ENCODE results near the gene H2BK1. TPM values are rescaled to one million over a fixed set of nuclear protein-coding genes. Genes with fewer than 3 reads are reported as not detected.

H2BK1 gene
- total RNA-seq, 2 donors from 2014 or later: not detected

DNA sequence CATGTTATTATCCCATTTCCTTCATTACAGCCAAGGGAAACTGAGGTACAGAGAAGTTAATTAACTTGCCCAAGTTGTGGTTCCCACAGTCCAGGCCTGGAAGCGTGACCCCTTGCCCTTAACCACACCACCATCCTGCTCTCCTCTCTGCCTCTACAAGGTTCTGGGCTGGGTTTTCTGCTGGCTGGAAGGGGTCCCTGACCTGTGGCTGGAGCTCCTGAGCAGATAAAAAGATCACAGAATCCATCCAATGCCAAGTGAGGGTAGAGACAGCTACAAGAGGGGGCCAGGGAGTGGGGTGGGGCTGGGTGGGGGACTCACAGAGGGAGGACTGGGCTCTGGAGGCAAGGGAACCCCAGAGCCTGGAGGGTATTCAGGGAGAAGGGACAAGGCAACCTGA is 33.0 kb downstream of the H2BK1 start:
- H3K36me3 ChIP-seq (ENCODE audit: control insufficient read depth, insufficient read depth, low read length): no peaks in the 10 kb centered on the region
- H3K27ac Mint-ChIP-seq: no peak overlapping the region
- peaks cover 74% of the 10 kb centered on the region for H3K27me3 Mint-ChIP-seq (ENCODE audit: insufficient read depth)
- DNase-seq: no peak
- peaks cover 18% of the 10 kb centered on the region for H3K27me3 ChIP-seq (ENCODE audit: control insufficient read depth, insufficient read depth, low read length, poor library complexity, severe bottlenecking)
- TF ChIP-seq, protein P1, sequence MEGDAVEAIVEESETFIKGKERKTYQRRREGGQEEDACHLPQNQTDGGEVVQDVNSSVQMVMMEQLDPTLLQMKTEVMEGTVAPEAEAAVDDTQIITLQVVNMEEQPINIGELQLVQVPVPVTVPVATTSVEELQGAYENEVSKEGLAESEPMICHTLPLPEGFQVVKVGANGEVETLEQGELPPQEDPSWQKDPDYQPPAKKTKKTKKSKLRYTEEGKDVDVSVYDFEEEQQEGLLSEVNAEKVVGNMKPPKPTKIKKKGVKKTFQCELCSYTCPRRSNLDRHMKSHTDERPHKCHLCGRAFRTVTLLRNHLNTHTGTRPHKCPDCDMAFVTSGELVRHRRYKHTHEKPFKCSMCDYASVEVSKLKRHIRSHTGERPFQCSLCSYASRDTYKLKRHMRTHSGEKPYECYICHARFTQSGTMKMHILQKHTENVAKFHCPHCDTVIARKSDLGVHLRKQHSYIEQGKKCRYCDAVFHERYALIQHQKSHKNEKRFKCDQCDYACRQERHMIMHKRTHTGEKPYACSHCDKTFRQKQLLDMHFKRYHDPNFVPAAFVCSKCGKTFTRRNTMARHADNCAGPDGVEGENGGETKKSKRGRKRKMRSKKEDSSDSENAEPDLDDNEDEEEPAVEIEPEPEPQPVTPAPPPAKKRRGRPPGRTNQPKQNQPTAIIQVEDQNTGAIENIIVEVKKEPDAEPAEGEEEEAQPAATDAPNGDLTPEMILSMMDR (conservative IDR thresholded peaks at IDR 0.05): no peak
- H3K9me3 Mint-ChIP-seq: peaks cover 19% of the 10 kb centered on the region
- no peak overlapping the region for H3K9ac ChIP-seq (ENCODE audit: extremely low read depth, low read length, poor library complexity, severe bottlenecking)
- H3K27ac ChIP-seq (ENCODE audit: low read depth, low read length): no peak overlapping the region
- H3K9me3 ChIP-seq (ENCODE audit: control insufficient read depth, low read length): peaks cover 7% of the 10 kb centered on the region
- H3K4me3 Mint-ChIP-seq: no peak overlapping the region
- no peak overlapping the region for H3K4me3 ChIP-seq (ENCODE audit: low read length)
- H3K4me1 Mint-ChIP-seq: peaks cover 2% of the 10 kb centered on the region
- no peaks in the 10 kb centered on the region for H3K4me1 ChIP-seq (ENCODE audit: control insufficient read depth, insufficient read depth, low read length)
- 80 to 94% methylated on average over 1 of the region's 1 CpG for WGBS, 2 experiments (ENCODE audit: insufficient coverage in 1 of 2, insufficient read length in 1 of 2)
- H3K36me3 Mint-ChIP-seq (ENCODE audit: low read depth): peaks cover 2% of the 10 kb centered on the region

DNA sequence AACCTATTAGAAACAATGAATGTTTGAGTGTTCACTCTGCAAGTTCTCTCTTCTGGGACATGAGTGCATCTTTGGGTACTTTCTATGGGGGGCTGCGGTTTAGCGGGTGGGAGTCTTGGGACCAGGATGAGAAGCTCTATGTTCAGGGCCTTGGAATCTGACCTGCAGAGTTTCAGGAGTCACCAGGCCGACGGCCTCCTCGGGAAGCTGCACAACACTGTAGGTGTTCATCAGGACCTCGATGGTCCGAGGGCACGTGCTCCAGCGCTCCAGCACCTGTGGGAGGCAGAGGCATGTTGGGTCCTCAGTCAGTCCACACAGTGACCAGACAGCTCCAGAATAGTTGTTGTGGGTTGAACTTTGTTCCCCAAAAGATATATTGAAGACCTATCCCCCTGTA is 33.9 kb downstream of the H2BK1 start:
- H3K36me3 ChIP-seq (ENCODE audit: control insufficient read depth, insufficient read depth, low read length): no peaks in the 10 kb centered on the region
- H3K27ac Mint-ChIP-seq: no peak overlapping the region

DNA sequence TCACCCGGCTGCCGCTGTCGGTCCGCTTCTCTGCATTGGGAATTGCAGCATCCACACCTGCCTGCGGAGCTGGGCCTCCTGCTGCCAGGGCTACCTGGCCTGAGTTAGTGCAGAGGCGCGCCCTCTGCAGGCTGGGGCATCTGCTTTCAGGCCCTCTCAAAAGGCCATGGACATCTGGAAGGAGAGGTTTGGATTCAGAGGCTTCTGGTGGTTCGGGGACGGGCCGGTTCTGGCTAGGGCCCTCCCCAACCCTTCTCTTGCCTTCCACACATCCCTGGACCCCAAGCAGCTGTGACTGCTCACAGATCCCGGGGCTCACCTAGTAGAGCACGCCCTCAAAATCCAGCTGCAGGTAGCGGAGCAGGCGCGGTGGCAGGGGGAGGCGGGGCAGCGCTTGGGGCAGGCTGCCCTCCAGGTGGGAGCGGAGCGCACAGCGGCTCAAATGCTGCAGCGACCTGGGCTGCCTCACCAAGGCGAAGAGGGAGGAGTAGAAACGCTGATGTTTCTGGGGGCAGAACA is 34.4 kb downstream of the H2BK1 start:
- H3K4me3 ChIP-seq (ENCODE audit: low read length): no peak overlapping the region
- peaks cover 82% of the 10 kb centered on the region for H3K27me3 Mint-ChIP-seq (ENCODE audit: insufficient read depth)
- H3K4me1 Mint-ChIP-seq: peaks cover 2% of the 10 kb centered on the region
- no peak overlapping the region for H3K27ac ChIP-seq (ENCODE audit: low read depth, low read length)
- no peaks in the 10 kb centered on the region for H3K4me1 ChIP-seq (ENCODE audit: control insufficient read depth, insufficient read depth, low read length)
- peak; percentile 68 for DNase-seq
- H3K9ac ChIP-seq (ENCODE audit: extremely low read depth, low read length, poor library complexity, severe bottlenecking): no peak overlapping the region
- no peak overlapping the region for H3K27ac Mint-ChIP-seq
- WGBS, 2 experiments (ENCODE audit: insufficient coverage in 1 of 2, insufficient read length in 1 of 2): 87 to 94% methylated on average over 12 to 23 of the region's 23 CpGs
- peaks cover 29% of the 10 kb centered on the region for H3K27me3 ChIP-seq (ENCODE audit: control insufficient read depth, insufficient read depth, low read length, poor library complexity, severe bottlenecking)
- TF ChIP-seq, protein P1 (conservative IDR thresholded peaks at IDR 0.05): peak; percentile 56
- peaks cover 7% of the 10 kb centered on the region for H3K9me3 ChIP-seq (ENCODE audit: control insufficient read depth, low read length)
- no peak overlapping the region for H3K4me3 Mint-ChIP-seq
- no peaks in the 10 kb centered on the region for H3K36me3 ChIP-seq (ENCODE audit: control insufficient read depth, insufficient read depth, low read length)
- peaks cover 2% of the 10 kb centered on the region for H3K36me3 Mint-ChIP-seq (ENCODE audit: low read depth)
- H3K9me3 Mint-ChIP-seq: peaks cover 19% of the 10 kb centered on the region

More for the DNA sequence above, 33.9 kb downstream of the H2BK1 start:
- Histone ChIP-seq H3K4me3 (ENCODE audit: low read length) (no peak overlapping the region), H3K27me3 (ENCODE audit: control insufficient read depth, insufficient read depth, low read length, poor library complexity, severe bottlenecking) (peaks cover 23% of the 10 kb centered on the region), H3K9ac (ENCODE audit: extremely low read depth, low read length, poor library complexity, severe bottlenecking) (no peak overlapping the region), H3K4me1 (ENCODE audit: control insufficient read depth, insufficient read depth, low read length) (no peaks in the 10 kb centered on the region), H3K9me3 (ENCODE audit: control insufficient read depth, low read length) (peaks cover 7% of the 10 kb centered on the region), H3K27ac (ENCODE audit: low read depth, low read length) (no peak overlapping the region)
- TF ChIP-seq, protein P1 (conservative IDR thresholded peaks at IDR 0.05): no peak
- Mint-ChIP-seq H3K27me3 (ENCODE audit: insufficient read depth) (peaks cover 77% of the 10 kb centered on the region), H3K4me1 (peaks cover 2% of the 10 kb centered on the region), H3K4me3 (no peak overlapping the region), H3K36me3 (ENCODE audit: low read depth) (peaks cover 2% of the 10 kb centered on the region), H3K9me3 (peaks cover 19% of the 10 kb centered on the region)
- DNase-seq: no peak
- 93 to 98% methylated on average over 7 to 9 of the region's 9 CpGs for WGBS, 2 experiments (ENCODE audit: insufficient coverage in 1 of 2, insufficient read length in 1 of 2)

Data from endodermal cell (in vitro differentiated cells).